SHP77 (cell line): ENCODE results near the gene PTPRA.
A peak's percentile ranks its signal among the peaks of the same experiment; 100 is the strongest.
"Not testable (repeated sequence)": the region's sequence is repeated elsewhere in the genome, so short reads cannot be mapped to it uniquely, and the experiment has no call there.

Experiments
- DNase-seq, 2 experiments: peaks; one replicate each; lab custom pipeline; 2025; lab: John Stamatoyannopoulos, UW

PTPRA gene

GRCh38 chr20:2995796-2996195 lies 122.5 kb downstream of the PTPRA start:
- no peak for DNase-seq

- DNase-seq, result no peak
Observed at GRCh38 chr20:2998728-2999127, 125.4 kb downstream of the PTPRA start.

GRCh38 chr20:3000852-3001523 lies 127.7 kb downstream of the PTPRA start:
- DNase-seq, result peak; percentile 63

GRCh38 chr20:3003416-3003815 lies 130.1 kb downstream of the PTPRA start:
- no peak for DNase-seq

- DNase-seq, result no peak
Observed at GRCh38 chr20:3010985-3011723, 137.9 kb downstream of the PTPRA start.

GRCh38 chr20:3011752-3012151 lies 138.5 kb downstream of the PTPRA start:
- no peak for DNase-seq

- no peak for DNase-seq
Observed at GRCh38 chr20:3013771-3014170, 140.5 kb downstream of the PTPRA start.

GRCh38 chr20:3014179-3014578 lies 140.9 kb downstream of the PTPRA start:
- DNase-seq, result no peak

GRCh38 chr20:3014662-3015061 lies 141.4 kb downstream of the PTPRA start:
- DNase-seq, result no peak

GRCh38 chr20:3015302-3015701 lies 142.0 kb downstream of the PTPRA start:
- not testable (repeated sequence) for DNase-seq

GRCh38 chr20:3021327-3021726 lies 148.0 kb downstream of the PTPRA start:
- DNase-seq, result no peak

- no peak for DNase-seq
Observed at GRCh38 chr20:3021777-3022176, 148.5 kb downstream of the PTPRA start.

- not testable (repeated sequence) for DNase-seq
Observed at GRCh38 chr20:3022559-3023490, 149.5 kb downstream of the PTPRA start.

GRCh38 chr20:3027987-3028386 lies 154.7 kb downstream of the PTPRA start:
- no peak for DNase-seq

GRCh38 chr20:3031524-3032147 lies 158.4 kb downstream of the PTPRA start:
- DNase-seq, result no peak

- DNase-seq, result no peak
Observed at GRCh38 chr20:3032624-3033023, 159.3 kb downstream of the PTPRA start.

- no peak for DNase-seq
Observed at GRCh38 chr20:3037654-3038053, 164.4 kb downstream of the PTPRA start.

- no peak for DNase-seq
Observed at GRCh38 chr20:3038454-3038853, 165.2 kb downstream of the PTPRA start.

- DNase-seq, result no peak
Observed at GRCh38 chr20:3039426-3039825, 166.1 kb downstream of the PTPRA start.

GRCh38 chr20:3040086-3040485 lies 166.8 kb downstream of the PTPRA start:
- DNase-seq, result no peak

GRCh38 chr20:3041854-3042409 lies 168.7 kb downstream of the PTPRA start:
- DNase-seq, result no peak

GRCh38 chr20:3042625-3043024 lies 169.3 kb downstream of the PTPRA start:
- no peak for DNase-seq
